Thyroid gland (tissue), 4 donors: ENCODE results near the gene STK11IP. TPM values are rescaled to one million over a fixed set of nuclear protein-coding genes. Genes with fewer than 3 reads are reported as not detected.
A peak's percentile ranks its signal among the peaks of the same experiment; 100 is the strongest.

Source experiments
- DNase-seq, 2 donors: peaks; one replicate each; pipeline ENCODE4 v3.0.0-alpha.2; 2019
- H3K27ac ChIP-seq, 3 donors: fragments of 200-600 bp; sonication (generic); 1 replicate in 2 of 3; 2 replicates in 1 of 3; pipeline ENCODE4 v1.5.1; 2016 to 2019; ENCODE audit warnings: mild to moderate bottlenecking in 1 of 3, moderate library complexity in 1 of 3
- H3K27me3 ChIP-seq: fragments of 200-600 bp; sonication (generic); one replicate; pipeline ENCODE4 v1.5.1; 2019
- H3K36me3 ChIP-seq, 2 donors: fragments of 200-600 bp; sonication (generic); one replicate each; pipeline ENCODE4 v1.5.1; 2016 to 2019
- H3K4me1 ChIP-seq, 2 donors: fragments of 200-600 bp; sonication (generic); one replicate each; pipeline ENCODE4 v1.5.1; 2017 to 2019
- H3K4me3 ChIP-seq, 3 donors: fragments of 200-600 bp; sonication (generic); replicated peaks in 1 of 3; 1 replicate in 2 of 3; 2 replicates in 1 of 3; pipeline ENCODE4 v1.5.1; 2016; ENCODE audit warnings: mild to moderate bottlenecking in 1 of 3
- H3K9me3 ChIP-seq: fragments of 200-600 bp; sonication (generic); one replicate; pipeline ENCODE4 v1.5.1; 2017
- CTCF ChIP-seq, 6 experiments: fragments of 200-600 bp in 3 of 6; fragments of 450-650 bp in 3 of 6; sonication (generic) in 3 of 6; IDR thresholded peaks; one replicate each; pipeline ENCODE4 v1.5.1; 2016 to 2019; ENCODE audit warnings: antibody characterized with exemption in 6 of 6, mild to moderate bottlenecking in 2 of 6, inconsistent platforms in 1 of 6, moderate library complexity in 1 of 6
- POLR2A ChIP-seq, 2 donors: fragments of 450-650 bp; IDR thresholded peaks; one replicate each; pipeline ENCODE4 v1.6.1; 2017; ENCODE audit warnings: antibody characterized with exemption in 2 of 2, mild to moderate bottlenecking in 2 of 2, moderate library complexity in 1 of 2
- WGBS, 2 donors: methylation state at CpG; one replicate each; pipeline ENCODE4 v1.1.5; 2017; 5-methylcytosine and 5-hydroxymethylcytosine counted together
- intact Hi-C: fragments of 100-400 bp; cut with DNase I; formaldehyde crosslinking; loops from one replicate; pipeline ENCODE4 v1.15.1; 2023
- total RNA-seq, 4 donors: library from RNA; depleted of rRNA; stranded (reverse); fragments of >200 nt; gene quantifications; one replicate each; pipeline ENCODE4 v1.2.3, GENCODE V29; 2016

The STK11IP gene
- total RNA-seq, 4 donors from 2014 or later = 14.6 to 25.0 (median 19.7) TPM

GRCh38 chr2:219611306-219611705 lies 13.6 kb downstream of the STK11IP start:
- H3K4me3 ChIP-seq = no peak overlapping the region
- no peak overlapping the region for H3K27ac ChIP-seq
- peak in 1 of 2 donors; percentile 27 for DNase-seq
- H3K4me1 ChIP-seq = no peaks in the 10 kb centered on the region
- no peaks in the 10 kb centered on the region for H3K9me3 ChIP-seq
- H3K27me3 ChIP-seq = no peaks in the 10 kb centered on the region
- intact Hi-C loops = no loop called here
- 79 to 96% methylated on average over 6 to 8 of the region's 9 CpGs for WGBS, 2 donors
- peaks cover 25 to 35% of the 10 kb centered on the region in 2 donors for H3K36me3 ChIP-seq
- TF ChIP-seq CTCF (IDR thresholded peaks at IDR 0.05) (no peak), POLR2A (IDR thresholded peaks at IDR 0.05) (no peak)

- H3K36me3 ChIP-seq = peaks cover 18 to 27% of the 10 kb centered on the region in 2 donors
- 72 to 80% methylated on average over 7 to 12 of the region's 12 CpGs for WGBS, 2 donors
- intact Hi-C loops = no loop called here
Observed at GRCh38 chr2:219611866-219612576, 14.4 kb downstream of the STK11IP start.

GRCh38 chr2:219612577-219613286 lies 15.1 kb downstream of the STK11IP start:
- WGBS, 2 donors = 89 to 92% methylated on average over 13 of the region's 15 CpGs
- no peak for TF ChIP-seq POLR2A (IDR thresholded peaks at IDR 0.05)
- no peak for TF ChIP-seq CTCF (IDR thresholded peaks at IDR 0.05)
- no peak for DNase-seq

More at GRCh38 chr2:219611866-219612576, 14.4 kb downstream of the STK11IP start:
- H3K9me3 ChIP-seq = no peaks in the 10 kb centered on the region
- H3K27me3 ChIP-seq = no peaks in the 10 kb centered on the region
- H3K4me3 ChIP-seq = no peak overlapping the region
- DNase-seq = no peak
- TF ChIP-seq POLR2A (IDR thresholded peaks at IDR 0.05) (no peak), CTCF (IDR thresholded peaks at IDR 0.05) (no peak)
- H3K4me1 ChIP-seq = no peaks in the 10 kb centered on the region
- no peak overlapping the region for H3K27ac ChIP-seq

GRCh38 chr2:219613461-219614070 lies 15.9 kb downstream of the STK11IP start:
- H3K4me1 ChIP-seq = no peaks in the 10 kb centered on the region
- intact Hi-C loops = no loop called here
- H3K4me3 ChIP-seq = no peak overlapping the region
- DNase-seq = no peak
- WGBS, 2 donors = 96 to 97% methylated on average over 6 to 9 of the region's 11 CpGs
- no peak overlapping the region for H3K27ac ChIP-seq
- H3K9me3 ChIP-seq = no peaks in the 10 kb centered on the region
- H3K27me3 ChIP-seq = no peaks in the 10 kb centered on the region
- peaks cover 7 to 16% of the 10 kb centered on the region in 2 donors for H3K36me3 ChIP-seq
- TF ChIP-seq CTCF (IDR thresholded peaks at IDR 0.05) (no peak), POLR2A (IDR thresholded peaks at IDR 0.05) (no peak)

More at GRCh38 chr2:219612577-219613286, 15.1 kb downstream of the STK11IP start:
- intact Hi-C loops = no loop called here
- no peaks in the 10 kb centered on the region for H3K9me3 ChIP-seq
- no peak overlapping the region for H3K4me3 ChIP-seq
- H3K36me3 ChIP-seq = peaks cover 11 to 22% of the 10 kb centered on the region in 2 donors
- no peaks in the 10 kb centered on the region for H3K4me1 ChIP-seq
- H3K27me3 ChIP-seq = no peaks in the 10 kb centered on the region
- no peak overlapping the region for H3K27ac ChIP-seq
